A673 (cell line): ENCODE data around the gene KRTAP5-6. TPM values are rescaled to one million over a fixed set of nuclear protein-coding genes. Genes with fewer than 3 reads are reported as not detected.

Source experiments
- BruUV-seq: library from RNA; stranded (reverse); fragments of 400-500 nt; replicated peaks from 2 replicates; lab custom pipeline; 2021; lab: Mats Ljungman, UMichigan
- CTCF ChIA-PET: fragments of 300-600 bp; sonication (Branson Sonifier 250); formaldehyde crosslinking; loops from one replicate; lab custom pipeline; 2022; ENCODE audit warnings: antibody characterized with exemption; lab: Charles Lee
- POLR2A ChIA-PET: fragments of 300-600 bp; sonication (Branson Sonifier 250); formaldehyde crosslinking; loops from one replicate; lab custom pipeline; 2022; ENCODE audit warnings: antibody characterized with exemption; ENCODE audit not compliant: low non-redundant PET; lab: Charles Lee
- DNase-seq: peaks from one replicate; pipeline ENCODE4 v3.0.0-alpha.2; 2015; ENCODE audit warnings: low spot score
- H3K27ac ChIP-seq: fragments of 200-600 bp; sonication (generic); 2 replicates; pipeline ENCODE4 v1.5.1; 2016; ENCODE audit warnings: mixed run types, low read depth, mild to moderate bottlenecking, mixed read lengths, antibody characterized with exemption, low read length; ENCODE audit not compliant: poor library complexity, severe bottlenecking
- H3K27me3 ChIP-seq: fragments of 200-600 bp; sonication (generic); replicated peaks from 2 replicates; pipeline ENCODE4 v1.6.1; 2017; ENCODE audit warnings: mixed run types, low read depth, mild to moderate bottlenecking, mixed read lengths, antibody characterized with exemption, low read length; ENCODE audit not compliant: insufficient read depth, poor library complexity
- H3K36me3 ChIP-seq: fragments of 200-600 bp; sonication (generic); 2 replicates; pipeline ENCODE4 v1.6.1; 2016; ENCODE audit warnings: mixed run types, mild to moderate bottlenecking, mixed read lengths, antibody characterized with exemption, low read length; ENCODE audit not compliant: insufficient read depth, poor library complexity, severe bottlenecking
- H3K4me1 ChIP-seq: fragments of 200-600 bp; sonication (generic); 2 replicates; pipeline ENCODE4 v1.6.1; 2017; ENCODE audit warnings: mixed run types, mild to moderate bottlenecking, mixed read lengths, antibody characterized with exemption, low read length; ENCODE audit not compliant: insufficient read depth, poor library complexity, severe bottlenecking
- H3K4me3 ChIP-seq: fragments of 200-600 bp; sonication (generic); 2 replicates; pipeline ENCODE4 v1.5.1; 2016; ENCODE audit warnings: low read depth, mixed run types, mild to moderate bottlenecking, mixed read lengths, low read length; ENCODE audit not compliant: poor library complexity, severe bottlenecking
- H3K9me3 ChIP-seq: fragments of 200-600 bp; sonication (generic); 2 replicates; pipeline ENCODE4 v1.6.1; 2016; ENCODE audit warnings: mixed run types, low read depth, mild to moderate bottlenecking, mixed read lengths, antibody characterized with exemption, low read length; ENCODE audit not compliant: poor library complexity, severe bottlenecking
- CTCF ChIP-seq: fragments of 300-800, 200-600 bp; sonication (generic); conservative IDR thresholded peaks from 2 replicates; pipeline ENCODE4 v1.5.1; 2017; ENCODE audit warnings: low read depth, mild to moderate bottlenecking, antibody characterized with exemption, low read length, moderate library complexity, mixed read lengths
- EZH2 ChIP-seq: fragments of 200-600 bp; sonication (generic); IDR thresholded peaks from 2 replicates; pipeline ENCODE4 v1.6.1; 2017; ENCODE audit warnings: borderline replicate concordance, low read depth, mild to moderate bottlenecking, mixed read lengths, antibody characterized with exemption, low read length; ENCODE audit not compliant: poor library complexity, severe bottlenecking
- intact Hi-C: fragments of 100-400 bp; cut with micrococcal nuclease; formaldehyde crosslinking; loops from one replicate; pipeline ENCODE4 v1.10.0; 2022; ENCODE audit not compliant: unreplicated experiment
- total RNA-seq: library from RNA; stranded (reverse); gene quantifications from 2 replicates; pipeline ENCODE4 v1.2.3, GENCODE V29; 2021

KRTAP5-6 gene
- total RNA-seq, 1 experiment from 2014 or later: not detected

- no peak overlapping the region for H3K27ac ChIP-seq
- TF ChIP-seq CTCF: no peak
- no peak for TF ChIP-seq EZH2
- BruUV-seq: no TSS peak
- peaks cover 27% of the 10 kb centered on the region for H3K27me3 ChIP-seq
- no peak for DNase-seq
- ChIA-PET CTCF (no interaction called here), POLR2A (no interaction called here)
- no peaks in the 10 kb centered on the region for H3K4me1 ChIP-seq
- no peaks in the 10 kb centered on the region for H3K36me3 ChIP-seq
- no peaks in the 10 kb centered on the region for H3K9me3 ChIP-seq
- intact Hi-C loops: no loop called here
- H3K4me3 ChIP-seq: no peak overlapping the region
These were observed 46.7 kb downstream of the KRTAP5-6 start for GRCh38 chr11:1743585-1744136.

- Histone ChIP-seq H3K27me3 (peaks cover 34% of the 10 kb centered on the region), H3K9me3 (no peaks in the 10 kb centered on the region), H3K4me1 (no peaks in the 10 kb centered on the region), H3K27ac (no peak overlapping the region), H3K36me3 (no peaks in the 10 kb centered on the region), H3K4me3 (no peak overlapping the region)
- TF ChIP-seq EZH2: no peak
- no peak for TF ChIP-seq CTCF
- intact Hi-C loops: no loop called here
- BruUV-seq: no TSS peak
- POLR2A ChIA-PET: no interaction called here
- CTCF ChIA-PET: no interaction called here
- no peak for DNase-seq
These were observed 47.3 kb downstream of the KRTAP5-6 start for GRCh38 chr11:1744137-1744886.

DNA sequence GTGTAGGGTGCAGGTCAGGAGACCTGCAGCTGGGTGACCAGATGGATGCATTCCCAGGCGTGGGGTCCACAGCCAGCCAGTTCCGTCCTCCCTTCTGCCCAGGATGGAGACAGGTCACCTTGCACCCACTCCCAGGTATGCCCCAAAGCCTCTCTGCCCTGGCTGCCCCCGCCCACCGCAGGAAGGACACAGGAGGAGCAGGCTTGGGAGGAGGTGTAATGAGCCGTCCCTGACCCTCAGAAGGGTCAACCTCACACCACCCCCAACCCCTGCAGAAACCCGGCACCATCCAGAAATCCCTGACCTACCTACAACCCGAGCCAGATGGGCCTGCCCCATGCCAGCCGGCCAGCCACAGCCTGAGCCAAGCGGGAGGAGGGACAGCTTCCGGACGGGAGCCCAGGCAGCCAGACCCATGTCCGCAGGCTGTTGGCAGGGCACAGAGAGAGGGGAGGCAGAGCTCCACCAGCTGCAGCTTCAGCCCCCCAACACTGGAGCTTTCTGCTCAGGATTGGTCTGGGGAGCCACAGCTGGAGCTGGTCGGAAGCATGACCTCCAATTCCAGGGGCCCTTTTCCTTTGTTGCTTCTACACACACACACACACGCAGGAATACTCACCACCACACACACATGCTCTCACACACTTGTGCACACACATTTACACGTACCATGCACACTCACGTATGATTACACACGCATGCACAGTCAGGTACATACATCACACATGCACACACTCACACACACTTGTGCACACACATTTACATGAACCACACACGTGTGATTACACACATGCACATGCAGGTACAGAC lies 48.1 kb downstream of the KRTAP5-6 start:
- ChIA-PET POLR2A (no interaction called here), CTCF (no interaction called here)
- H3K4me3 ChIP-seq: no peak overlapping the region
- intact Hi-C loops: no loop called here
- no peaks in the 10 kb centered on the region for H3K9me3 ChIP-seq
- no peak for DNase-seq
- no peaks in the 10 kb centered on the region for H3K4me1 ChIP-seq
- no peak overlapping the region for H3K27ac ChIP-seq
- no peaks in the 10 kb centered on the region for H3K36me3 ChIP-seq
- BruUV-seq: no TSS peak
- H3K27me3 ChIP-seq: peaks cover 42% of the 10 kb centered on the region
- TF ChIP-seq CTCF (no peak), EZH2 (no peak)
